HG03575 (cell line): ENCODE data around the gene PCDHGC3.
"Not testable (repeated sequence)": the region's sequence is repeated elsewhere in the genome, so short reads cannot be mapped to it uniquely, and the experiment has no call there.

ENCODE experiments used
- ATAC-seq: cut with Tn5 transposase; IDR thresholded peaks from one replicate; pipeline ENCODE4 v1.9.1; 2021; ENCODE audit not compliant: unreplicated experiment, insufficient number of reproducible peaks, low FRiP score; ENCODE audit errors: extremely low read depth

PCDHGC3 gene

GRCh38 chr5:141475625-141476131 lies at the start of gene PCDHGC3:
TSS of gene PCDHGC3 (plus strand) at chr5:141475966. CDS start at chr5:141476117, 151 bp downstream.
- ATAC-seq: peak; percentile 90

- no peak for ATAC-seq
Measured at GRCh38 chr5:141427783-141428426, 47.9 kb upstream of the PCDHGC3 start.

- ATAC-seq: peak; percentile 91
Measured at GRCh38 chr5:141430332-141431113, 45.2 kb upstream of the PCDHGC3 start, which contains the start of gene PCDHGA12. TSS of gene PCDHGA12 (plus strand) at chr5:141430507. CDS start at chr5:141430760, 253 bp downstream.

- ATAC-seq: no peak
Measured at GRCh38 chr5:141431286-141431685, 44.5 kb upstream of the PCDHGC3 start.

GRCh38 chr5:141432308-141432707 lies 43.5 kb upstream of the PCDHGC3 start:
- ATAC-seq: not testable (repeated sequence)

GRCh38 chr5:141432726-141433125 lies 43.0 kb upstream of the PCDHGC3 start:
- not testable (repeated sequence) for ATAC-seq

- ATAC-seq: no peak
Measured at GRCh38 chr5:141434006-141434405, 41.8 kb upstream of the PCDHGC3 start.

- ATAC-seq: no peak
Measured at GRCh38 chr5:141437221-141437620, 38.5 kb upstream of the PCDHGC3 start.

GRCh38 chr5:141439411-141440141 lies 36.2 kb upstream of the PCDHGC3 start:
- no peak for ATAC-seq

GRCh38 chr5:141440341-141440740 lies 35.4 kb upstream of the PCDHGC3 start:
- ATAC-seq: no peak

- no peak for ATAC-seq
Measured at GRCh38 chr5:141441571-141442170, 34.1 kb upstream of the PCDHGC3 start.

- ATAC-seq: no peak
Measured at GRCh38 chr5:141465351-141465750, 10.4 kb upstream of the PCDHGC3 start.

GRCh38 chr5:141476132-141476911 lies 556 bp downstream of the PCDHGC3 start:
- ATAC-seq: peak; percentile 19

- ATAC-seq: no peak
Measured at GRCh38 chr5:141477044-141477575, 1.3 kb downstream of the PCDHGC3 start.

GRCh38 chr5:141477815-141478214 lies 2.0 kb downstream of the PCDHGC3 start:
- ATAC-seq: no peak

GRCh38 chr5:141478321-141478945 lies 2.7 kb downstream of the PCDHGC3 start:
- ATAC-seq: no peak

- no peak for ATAC-seq
Measured at GRCh38 chr5:141479776-141480175, 4.0 kb downstream of the PCDHGC3 start.

GRCh38 chr5:141483902-141484301 lies 8.1 kb downstream of the PCDHGC3 start:
- ATAC-seq: no peak
